ENCODE measurements around the gene GLT6D1.

DNA sequence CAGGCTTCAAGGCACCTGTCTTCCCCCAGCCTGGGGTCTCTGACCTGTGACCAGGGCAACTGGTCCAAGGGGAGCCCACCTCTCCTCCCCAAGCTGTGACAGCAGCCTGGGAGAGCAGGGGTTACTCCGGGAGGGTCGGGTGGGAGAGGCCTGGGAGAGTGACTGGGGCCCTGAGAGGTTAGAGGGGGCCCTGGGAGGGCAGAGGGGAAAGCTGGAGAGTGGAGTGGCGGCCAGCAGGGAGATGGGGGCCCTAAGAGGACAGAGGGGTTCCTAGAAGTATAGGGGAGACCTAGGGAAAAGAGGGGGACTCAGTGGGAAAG is 24.1 kb upstream of the GLT6D1 start:
- no peak for TF ChIP-seq EZH2 (optimal IDR thresholded peaks at IDR 0.05; ENCODE audit: low read depth, low read length)
- TF ChIP-seq, protein P1, sequence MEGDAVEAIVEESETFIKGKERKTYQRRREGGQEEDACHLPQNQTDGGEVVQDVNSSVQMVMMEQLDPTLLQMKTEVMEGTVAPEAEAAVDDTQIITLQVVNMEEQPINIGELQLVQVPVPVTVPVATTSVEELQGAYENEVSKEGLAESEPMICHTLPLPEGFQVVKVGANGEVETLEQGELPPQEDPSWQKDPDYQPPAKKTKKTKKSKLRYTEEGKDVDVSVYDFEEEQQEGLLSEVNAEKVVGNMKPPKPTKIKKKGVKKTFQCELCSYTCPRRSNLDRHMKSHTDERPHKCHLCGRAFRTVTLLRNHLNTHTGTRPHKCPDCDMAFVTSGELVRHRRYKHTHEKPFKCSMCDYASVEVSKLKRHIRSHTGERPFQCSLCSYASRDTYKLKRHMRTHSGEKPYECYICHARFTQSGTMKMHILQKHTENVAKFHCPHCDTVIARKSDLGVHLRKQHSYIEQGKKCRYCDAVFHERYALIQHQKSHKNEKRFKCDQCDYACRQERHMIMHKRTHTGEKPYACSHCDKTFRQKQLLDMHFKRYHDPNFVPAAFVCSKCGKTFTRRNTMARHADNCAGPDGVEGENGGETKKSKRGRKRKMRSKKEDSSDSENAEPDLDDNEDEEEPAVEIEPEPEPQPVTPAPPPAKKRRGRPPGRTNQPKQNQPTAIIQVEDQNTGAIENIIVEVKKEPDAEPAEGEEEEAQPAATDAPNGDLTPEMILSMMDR (IDR thresholded peaks at IDR 0.05; ENCODE audit: low read length): no peak
- no peak for TF ChIP-seq EZH2phosphoT487 (IDR thresholded peaks at IDR 0.05; ENCODE audit: low read length)

Data from MM.1S (cell line).